ENCODE data around the gene KCNAB1.

The KCNAB1 gene

DNA sequence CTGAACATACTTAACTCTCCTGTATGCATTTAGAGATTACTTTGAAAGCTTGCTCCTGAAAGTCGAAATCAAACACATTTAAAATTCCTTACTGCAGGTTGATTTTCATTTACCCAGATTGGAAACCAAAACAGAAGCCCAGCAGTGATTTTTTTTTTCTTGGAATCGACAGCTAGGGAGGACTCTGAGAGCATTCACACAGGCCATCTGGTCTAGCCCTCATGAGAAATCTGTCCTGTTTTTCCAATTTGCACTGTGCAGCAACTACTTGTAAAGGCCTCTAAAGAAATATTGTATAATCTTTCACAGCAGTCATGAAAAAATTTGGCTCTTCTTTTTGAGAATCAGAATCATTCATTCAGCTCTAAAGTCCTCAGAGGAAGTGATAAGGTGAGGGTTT lies 179.2 kb downstream of the KCNAB1 start:
- no peak for DNase-seq (ENCODE audit: low read depth)
- no peak overlapping the region for H3K4me3 ChIP-seq (ENCODE audit: low read depth, low read length)
- TF ChIP-seq, protein P1, sequence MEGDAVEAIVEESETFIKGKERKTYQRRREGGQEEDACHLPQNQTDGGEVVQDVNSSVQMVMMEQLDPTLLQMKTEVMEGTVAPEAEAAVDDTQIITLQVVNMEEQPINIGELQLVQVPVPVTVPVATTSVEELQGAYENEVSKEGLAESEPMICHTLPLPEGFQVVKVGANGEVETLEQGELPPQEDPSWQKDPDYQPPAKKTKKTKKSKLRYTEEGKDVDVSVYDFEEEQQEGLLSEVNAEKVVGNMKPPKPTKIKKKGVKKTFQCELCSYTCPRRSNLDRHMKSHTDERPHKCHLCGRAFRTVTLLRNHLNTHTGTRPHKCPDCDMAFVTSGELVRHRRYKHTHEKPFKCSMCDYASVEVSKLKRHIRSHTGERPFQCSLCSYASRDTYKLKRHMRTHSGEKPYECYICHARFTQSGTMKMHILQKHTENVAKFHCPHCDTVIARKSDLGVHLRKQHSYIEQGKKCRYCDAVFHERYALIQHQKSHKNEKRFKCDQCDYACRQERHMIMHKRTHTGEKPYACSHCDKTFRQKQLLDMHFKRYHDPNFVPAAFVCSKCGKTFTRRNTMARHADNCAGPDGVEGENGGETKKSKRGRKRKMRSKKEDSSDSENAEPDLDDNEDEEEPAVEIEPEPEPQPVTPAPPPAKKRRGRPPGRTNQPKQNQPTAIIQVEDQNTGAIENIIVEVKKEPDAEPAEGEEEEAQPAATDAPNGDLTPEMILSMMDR (IDR thresholded peaks at IDR 0.05; ENCODE audit: control insufficient read depth, extremely low read depth, insufficient read depth) = no peak

DNA sequence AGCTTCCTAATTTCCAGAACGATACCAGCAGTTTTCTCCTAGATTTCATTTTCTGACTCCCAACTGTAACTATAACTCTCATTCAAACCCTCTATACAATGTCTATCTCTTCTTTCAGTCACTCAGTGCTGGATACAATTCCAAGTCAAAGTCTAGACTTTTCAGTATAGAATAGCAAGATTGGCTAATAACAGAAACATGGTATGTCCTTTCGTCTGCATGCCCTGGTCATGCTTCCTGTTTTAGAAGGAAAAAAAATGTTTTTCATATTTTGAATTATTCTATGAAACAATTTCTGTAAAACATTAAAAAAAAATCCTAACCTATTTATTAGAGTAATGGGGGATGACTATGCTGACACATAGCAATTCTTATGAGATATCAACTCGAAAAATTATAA lies 180.0 kb downstream of the KCNAB1 start:
- DNase-seq (ENCODE audit: low read depth) = no peak
- TF ChIP-seq, protein P1 (IDR thresholded peaks at IDR 0.05; ENCODE audit: control insufficient read depth, extremely low read depth, insufficient read depth) = no peak
- H3K4me3 ChIP-seq (ENCODE audit: low read depth, low read length) = no peak overlapping the region

DNA sequence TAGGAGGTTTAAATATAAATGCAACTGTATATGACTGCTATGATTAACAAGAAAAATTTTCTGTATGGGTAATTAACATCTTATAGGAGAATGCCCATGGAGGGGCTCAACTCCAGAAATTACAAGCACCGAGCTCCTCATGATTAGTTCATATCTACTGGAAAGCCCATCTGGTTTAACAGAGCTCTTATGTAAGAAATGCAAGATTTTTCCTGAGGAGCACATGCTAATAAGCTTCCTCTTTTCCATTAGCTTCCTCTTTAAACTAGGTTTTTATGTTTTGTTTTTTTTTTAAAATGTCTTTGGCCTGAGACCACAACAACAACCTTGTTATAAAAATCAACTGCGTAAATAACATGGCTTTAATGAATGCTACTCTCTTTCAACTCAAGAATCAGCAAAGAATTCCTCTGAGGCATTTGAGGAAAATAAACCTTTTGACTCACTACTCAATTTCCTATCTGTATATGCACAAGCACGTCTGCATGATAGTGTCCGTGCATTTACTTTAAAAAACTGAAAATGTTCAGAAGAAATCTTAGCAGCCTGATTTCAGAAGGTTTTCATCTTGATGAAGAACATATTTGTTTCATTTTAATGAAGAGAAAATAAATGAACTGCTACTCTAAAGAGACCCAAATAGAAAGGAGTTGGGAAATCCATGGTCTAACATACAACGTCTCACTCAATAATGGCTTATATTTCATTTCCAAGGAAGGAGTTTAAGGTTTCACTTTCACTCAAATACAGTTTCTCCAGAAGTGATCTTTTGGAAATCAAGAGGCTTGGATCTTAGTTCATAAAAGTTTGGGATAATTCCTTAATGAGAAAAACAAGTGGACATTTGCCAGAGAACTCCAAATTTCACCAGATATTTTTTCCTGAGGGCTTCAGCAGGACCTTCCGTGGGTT lies 180.8 kb downstream of the KCNAB1 start:
- H3K4me3 ChIP-seq (ENCODE audit: low read depth, low read length) = no peak overlapping the region
- TF ChIP-seq, protein P1 (IDR thresholded peaks at IDR 0.05; ENCODE audit: control insufficient read depth, extremely low read depth, insufficient read depth) = no peak
- no peak for DNase-seq (ENCODE audit: low read depth)

DNA sequence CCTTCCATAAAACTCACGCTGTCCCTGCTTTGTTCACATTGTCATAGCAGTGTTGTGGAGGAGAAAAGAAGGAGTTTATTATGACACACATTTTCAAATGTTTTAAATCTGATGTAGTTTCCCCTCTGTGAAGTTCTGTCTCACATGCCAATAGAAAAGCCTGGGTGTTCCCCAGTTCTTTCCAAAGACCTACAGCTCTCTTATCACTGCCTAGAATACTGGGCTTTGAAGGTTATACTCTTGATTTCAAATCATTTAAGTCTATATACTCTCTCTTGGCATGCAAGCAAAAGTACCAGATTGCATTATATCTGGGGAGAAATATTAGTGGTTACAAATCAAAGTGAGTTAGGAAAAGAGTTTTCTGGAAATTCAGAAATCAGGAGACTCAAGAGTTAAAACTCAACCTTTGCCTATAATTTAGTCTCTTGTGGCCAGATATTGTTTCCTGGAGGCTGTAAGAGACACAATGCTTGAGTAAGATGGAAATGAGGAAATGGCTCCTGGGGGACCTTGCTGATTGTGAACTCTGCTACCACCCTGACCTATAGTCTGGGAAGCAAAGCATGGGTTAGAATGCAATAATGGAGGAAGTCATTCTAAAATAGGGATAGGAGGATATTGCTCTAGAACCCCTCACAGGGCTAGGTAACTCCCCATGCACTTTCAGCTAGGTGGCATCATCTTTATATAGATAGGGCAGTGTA lies 182.8 kb downstream of the KCNAB1 start:
- TF ChIP-seq, protein P1 (IDR thresholded peaks at IDR 0.05; ENCODE audit: control insufficient read depth, extremely low read depth, insufficient read depth) = no peak
- no peak for DNase-seq (ENCODE audit: low read depth)
- H3K4me3 ChIP-seq (ENCODE audit: low read depth, low read length) = no peak overlapping the region

DNA sequence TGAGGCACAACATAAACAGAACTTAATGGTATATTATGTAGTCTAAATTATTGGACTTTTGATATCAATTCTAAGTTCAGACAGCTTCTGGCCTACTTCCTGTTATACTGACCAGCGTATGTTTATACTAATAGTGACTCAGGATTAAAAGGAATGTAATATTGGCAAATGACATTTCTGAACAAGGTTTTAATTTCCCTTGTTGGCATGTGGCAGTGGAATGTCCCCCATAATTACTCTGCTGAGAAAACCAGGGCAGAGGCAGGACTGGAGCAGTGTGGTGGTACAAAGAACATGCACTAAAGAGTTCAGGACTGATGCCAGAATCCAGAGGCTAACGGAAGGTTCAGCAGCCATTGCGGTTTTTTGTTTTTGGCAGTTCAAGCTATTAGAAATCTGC lies 184.0 kb downstream of the KCNAB1 start:
- DNase-seq (ENCODE audit: low read depth) = no peak
- TF ChIP-seq, protein P1 (IDR thresholded peaks at IDR 0.05; ENCODE audit: control insufficient read depth, extremely low read depth, insufficient read depth) = no peak
- H3K4me3 ChIP-seq (ENCODE audit: low read depth, low read length) = no peak overlapping the region

DNA sequence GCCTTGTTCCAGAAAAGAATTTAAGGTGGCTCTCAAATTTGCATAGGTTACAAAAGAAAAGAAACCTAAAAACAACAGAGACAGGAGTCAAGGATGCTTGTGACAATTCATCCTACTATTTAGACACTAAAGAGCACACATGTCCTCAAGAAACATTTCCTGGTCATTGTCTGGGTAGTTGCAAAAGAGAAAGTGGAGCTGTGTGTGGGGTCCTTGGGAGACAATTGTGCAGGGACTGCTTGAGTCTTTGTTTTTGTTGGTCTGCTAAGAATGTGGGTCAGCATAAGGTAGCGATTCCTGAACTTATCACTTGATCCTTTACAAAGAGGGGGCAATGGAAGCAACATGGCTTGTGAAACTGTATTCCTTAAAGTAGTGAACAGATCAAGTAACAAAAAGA lies 185.3 kb downstream of the KCNAB1 start:
- TF ChIP-seq, protein P1 (IDR thresholded peaks at IDR 0.05; ENCODE audit: control insufficient read depth, extremely low read depth, insufficient read depth) = no peak
- no peak for DNase-seq (ENCODE audit: low read depth)
- H3K4me3 ChIP-seq (ENCODE audit: low read depth, low read length) = no peak overlapping the region
